Measurements from ENCODE around the gene BNC1. TPM values are rescaled to one million over a fixed set of nuclear protein-coding genes. Genes with fewer than 3 reads are reported as not detected.

Gene BNC1, protein sequence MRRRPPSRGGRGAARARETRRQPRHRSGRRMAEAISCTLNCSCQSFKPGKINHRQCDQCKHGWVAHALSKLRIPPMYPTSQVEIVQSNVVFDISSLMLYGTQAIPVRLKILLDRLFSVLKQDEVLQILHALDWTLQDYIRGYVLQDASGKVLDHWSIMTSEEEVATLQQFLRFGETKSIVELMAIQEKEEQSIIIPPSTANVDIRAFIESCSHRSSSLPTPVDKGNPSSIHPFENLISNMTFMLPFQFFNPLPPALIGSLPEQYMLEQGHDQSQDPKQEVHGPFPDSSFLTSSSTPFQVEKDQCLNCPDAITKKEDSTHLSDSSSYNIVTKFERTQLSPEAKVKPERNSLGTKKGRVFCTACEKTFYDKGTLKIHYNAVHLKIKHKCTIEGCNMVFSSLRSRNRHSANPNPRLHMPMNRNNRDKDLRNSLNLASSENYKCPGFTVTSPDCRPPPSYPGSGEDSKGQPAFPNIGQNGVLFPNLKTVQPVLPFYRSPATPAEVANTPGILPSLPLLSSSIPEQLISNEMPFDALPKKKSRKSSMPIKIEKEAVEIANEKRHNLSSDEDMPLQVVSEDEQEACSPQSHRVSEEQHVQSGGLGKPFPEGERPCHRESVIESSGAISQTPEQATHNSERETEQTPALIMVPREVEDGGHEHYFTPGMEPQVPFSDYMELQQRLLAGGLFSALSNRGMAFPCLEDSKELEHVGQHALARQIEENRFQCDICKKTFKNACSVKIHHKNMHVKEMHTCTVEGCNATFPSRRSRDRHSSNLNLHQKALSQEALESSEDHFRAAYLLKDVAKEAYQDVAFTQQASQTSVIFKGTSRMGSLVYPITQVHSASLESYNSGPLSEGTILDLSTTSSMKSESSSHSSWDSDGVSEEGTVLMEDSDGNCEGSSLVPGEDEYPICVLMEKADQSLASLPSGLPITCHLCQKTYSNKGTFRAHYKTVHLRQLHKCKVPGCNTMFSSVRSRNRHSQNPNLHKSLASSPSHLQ
- total RNA-seq = not detected

DNA sequence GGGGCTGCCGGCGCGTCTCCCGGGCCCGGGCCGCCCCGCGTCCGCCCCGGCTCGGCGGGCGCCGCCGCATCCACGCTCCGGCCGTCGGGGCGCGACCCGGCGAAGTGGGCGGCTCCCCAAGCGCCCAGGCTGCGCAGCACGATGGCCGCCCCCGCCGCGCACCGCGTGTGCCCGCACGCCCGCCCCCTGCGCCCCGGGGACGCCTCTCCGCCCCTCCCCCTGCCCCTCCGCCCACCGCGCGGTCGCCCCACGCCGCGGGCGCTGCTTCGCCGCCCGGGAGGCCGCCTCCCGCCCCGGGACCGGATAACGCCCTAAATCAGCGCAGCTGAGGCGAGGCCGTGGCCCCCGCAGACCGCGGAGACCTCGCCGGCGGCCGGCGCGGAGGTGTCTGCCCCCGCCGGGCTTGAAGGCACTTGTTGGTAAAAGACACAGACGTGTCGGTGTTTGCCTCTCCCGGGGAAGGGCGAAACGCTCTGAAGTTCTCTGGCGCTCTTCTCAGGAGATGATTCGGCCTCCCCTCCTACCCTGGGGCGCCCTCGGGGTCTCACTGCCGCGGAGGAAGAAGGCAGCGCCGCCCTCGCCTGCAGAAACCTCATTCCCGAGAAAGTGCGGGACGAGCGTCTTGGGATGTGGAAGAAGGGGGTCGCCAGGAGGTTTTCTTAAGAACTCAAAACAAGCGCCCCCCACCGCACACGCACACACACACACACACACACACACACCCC is at the start of gene BNC1:
Gene BNC1, minus strand, starts transcription at position 106 of the 725 bp plus-strand sequence. Its CDS starts 36 bp downstream, at position 70.
- Mint-ChIP-seq H3K27ac (no peak within 1 kb of the TSS), H3K4me1 (peaks cover 3% of the 10 kb centered on the region), H3K36me3 (ENCODE audit: low read depth) (no peaks in the 10 kb centered on the region), H3K27me3 (peaks cover 67% of the 10 kb centered on the region), H3K4me3 (no peak within 1 kb of the TSS), H3K9me3 (no peaks in the 10 kb centered on the region)
- ChIA-PET POLR2A (no interaction called here), CTCF (no interaction called here)
- no peak for DNase-seq

DNA sequence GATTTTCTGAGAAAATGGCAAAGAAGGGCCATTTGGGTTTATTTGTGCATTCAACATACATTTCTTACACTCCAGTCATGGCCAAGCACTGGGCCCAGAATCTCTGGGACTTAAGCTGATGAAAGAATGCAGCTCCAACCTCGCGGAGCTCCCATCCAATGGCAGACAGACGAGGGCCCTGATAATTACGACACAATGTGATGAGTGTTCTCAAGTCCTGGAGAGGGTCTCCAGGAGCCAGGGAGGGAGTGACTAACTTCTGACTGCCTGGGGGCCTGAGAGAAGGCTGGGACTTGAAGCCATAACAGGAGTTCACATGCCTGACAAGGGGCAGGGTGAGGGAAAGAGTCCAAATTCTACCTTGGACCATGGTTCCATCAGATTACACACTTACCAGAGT is 42.6 kb upstream of the BNC1 start:
- CTCF ChIA-PET = no interaction called here
- POLR2A ChIA-PET = no interaction called here
- Mint-ChIP-seq H3K27me3 (no peaks in the 10 kb centered on the region), H3K9me3 (no peaks in the 10 kb centered on the region), H3K4me3 (no peak overlapping the region), H3K27ac (no peak overlapping the region), H3K4me1 (no peaks in the 10 kb centered on the region), H3K36me3 (ENCODE audit: low read depth) (no peaks in the 10 kb centered on the region)
- no peak for DNase-seq

DNA sequence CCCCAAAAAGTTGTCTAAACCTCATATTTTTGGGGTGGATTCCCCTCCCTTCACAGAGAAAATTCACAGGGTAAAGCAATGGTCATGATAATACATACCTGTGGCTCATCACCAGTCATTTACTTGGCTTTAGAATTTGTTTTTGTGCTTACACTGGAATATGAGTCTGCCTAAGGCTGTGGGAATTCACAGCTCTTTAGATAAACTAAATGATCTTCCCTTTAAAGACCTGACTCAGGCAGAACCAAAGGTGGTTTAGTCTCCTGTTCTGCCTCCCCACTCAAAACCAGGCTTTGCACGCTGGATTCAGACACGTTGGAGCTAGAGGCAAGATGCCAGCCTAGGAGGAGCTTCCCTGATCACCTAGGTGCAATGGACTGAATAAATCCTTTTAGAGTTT is 40.3 kb upstream of the BNC1 start:
- POLR2A ChIA-PET = no interaction called here
- H3K27ac Mint-ChIP-seq = no peak overlapping the region
- CTCF ChIA-PET = no interaction called here
- H3K9me3 Mint-ChIP-seq = no peaks in the 10 kb centered on the region
- H3K36me3 Mint-ChIP-seq (ENCODE audit: low read depth) = no peaks in the 10 kb centered on the region
- H3K27me3 Mint-ChIP-seq = no peaks in the 10 kb centered on the region
- DNase-seq = no peak
- H3K4me1 Mint-ChIP-seq = no peaks in the 10 kb centered on the region
- H3K4me3 Mint-ChIP-seq = no peak overlapping the region

DNA sequence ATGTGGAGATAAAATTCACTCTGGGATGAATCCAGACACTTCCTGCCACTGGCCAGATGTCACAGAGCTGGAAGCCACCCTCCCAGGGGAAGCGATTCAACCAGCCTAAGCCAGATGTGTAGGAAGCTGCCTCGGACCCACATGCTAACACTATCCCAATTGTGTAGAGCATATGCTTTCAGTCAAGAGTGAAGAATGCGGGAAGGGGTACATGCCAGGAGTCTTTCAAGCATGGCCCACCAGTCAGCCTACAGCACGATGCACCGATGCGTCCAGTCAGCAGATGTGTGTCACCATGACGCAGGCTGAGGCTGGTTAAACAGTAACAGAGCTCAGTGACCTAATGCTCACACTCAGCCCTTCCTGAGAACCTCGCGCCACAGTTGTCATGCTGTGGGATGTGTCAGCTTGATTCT is 38.8 kb upstream of the BNC1 start:
- ChIA-PET CTCF (no interaction called here), POLR2A (no interaction called here)
- no peak for DNase-seq
- Mint-ChIP-seq H3K4me1 (no peaks in the 10 kb centered on the region), H3K4me3 (no peak overlapping the region), H3K27ac (no peak overlapping the region), H3K36me3 (ENCODE audit: low read depth) (no peaks in the 10 kb centered on the region), H3K27me3 (no peaks in the 10 kb centered on the region), H3K9me3 (no peaks in the 10 kb centered on the region)

DNA sequence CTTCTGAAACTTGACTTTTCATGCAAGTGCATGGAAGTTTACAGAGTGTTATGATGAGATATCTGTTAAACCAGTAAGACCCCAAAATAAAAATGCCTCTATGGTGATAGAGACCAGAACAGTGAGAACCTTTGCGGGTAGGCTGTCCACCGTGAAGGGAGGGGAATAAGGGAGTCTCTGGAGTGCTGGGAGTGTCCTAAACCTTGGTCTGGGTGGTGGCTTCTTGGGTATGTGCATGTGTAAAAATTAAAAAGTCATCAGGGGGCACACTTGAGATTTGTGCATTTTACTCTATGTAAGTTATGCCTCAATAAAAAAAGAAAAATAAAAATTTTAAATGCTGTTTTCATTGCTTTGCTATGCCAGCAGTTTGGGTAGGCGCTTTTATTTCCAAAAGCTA is 38.2 kb upstream of the BNC1 start:
- H3K4me1 Mint-ChIP-seq = no peaks in the 10 kb centered on the region
- H3K4me3 Mint-ChIP-seq = no peak overlapping the region
- ChIA-PET CTCF (no interaction called here), POLR2A (no interaction called here)
- no peaks in the 10 kb centered on the region for H3K36me3 Mint-ChIP-seq (ENCODE audit: low read depth)
- H3K9me3 Mint-ChIP-seq = no peaks in the 10 kb centered on the region
- no peak for DNase-seq
- H3K27ac Mint-ChIP-seq = no peak overlapping the region
- H3K27me3 Mint-ChIP-seq = no peaks in the 10 kb centered on the region

DNA sequence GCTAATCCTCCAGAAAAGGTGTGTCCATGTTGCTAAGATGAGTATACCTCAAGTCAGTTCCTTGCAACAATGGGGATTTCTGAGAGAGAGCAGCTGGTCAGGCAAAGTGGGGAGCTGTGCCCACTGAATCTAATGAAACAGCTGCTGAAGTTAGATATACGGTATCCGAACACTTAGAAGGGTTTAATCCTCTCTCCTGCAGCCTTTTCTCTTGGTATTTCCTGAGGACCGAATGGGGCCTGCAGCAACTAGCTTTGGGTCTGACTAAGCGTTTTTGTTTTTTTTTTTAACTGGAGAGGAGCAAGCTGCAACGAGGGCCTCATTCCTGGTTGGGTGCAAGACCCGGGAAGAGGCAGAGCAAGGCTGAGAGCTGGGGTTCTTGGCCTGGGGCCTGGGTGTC is 37.6 kb upstream of the BNC1 start:
- H3K27me3 Mint-ChIP-seq = no peaks in the 10 kb centered on the region
- H3K36me3 Mint-ChIP-seq (ENCODE audit: low read depth) = no peaks in the 10 kb centered on the region
- no peaks in the 10 kb centered on the region for H3K9me3 Mint-ChIP-seq
- H3K4me1 Mint-ChIP-seq = no peaks in the 10 kb centered on the region
- DNase-seq = no peak
- ChIA-PET CTCF (interaction anchor here (0.5 kb wide), 1 partner anchor 122 kb away, joined by 3 read pairs; no protein-coding TSS in a partner anchor), POLR2A (no interaction called here)
- H3K4me3 Mint-ChIP-seq = no peak overlapping the region
- H3K27ac Mint-ChIP-seq = no peak overlapping the region

DNA sequence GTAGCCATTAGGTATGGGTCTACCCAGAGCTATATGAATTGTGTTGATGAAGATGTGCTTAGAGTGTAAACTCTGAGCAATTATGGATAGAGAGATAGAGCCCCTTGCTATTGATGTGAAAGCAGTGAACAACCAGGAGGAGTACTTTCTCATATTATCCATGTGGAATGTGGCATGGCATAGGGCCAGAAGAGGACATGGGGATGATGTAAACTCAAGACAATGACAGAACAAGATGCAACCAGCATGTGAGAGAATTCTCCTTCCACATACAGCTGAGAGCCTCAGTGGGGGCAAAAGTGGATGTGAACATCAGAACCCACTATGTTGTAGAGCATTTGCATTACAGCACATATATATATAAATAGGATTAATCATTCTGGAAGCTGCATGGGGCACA is 36.4 kb upstream of the BNC1 start:
- peaks cover 3% of the 10 kb centered on the region for H3K27me3 Mint-ChIP-seq
- CTCF ChIA-PET = no interaction called here
- H3K9me3 Mint-ChIP-seq = no peaks in the 10 kb centered on the region
- DNase-seq = no peak
- no peak overlapping the region for H3K4me3 Mint-ChIP-seq
- POLR2A ChIA-PET = no interaction called here
- no peak overlapping the region for H3K27ac Mint-ChIP-seq
- H3K36me3 Mint-ChIP-seq (ENCODE audit: low read depth) = no peaks in the 10 kb centered on the region
- no peaks in the 10 kb centered on the region for H3K4me1 Mint-ChIP-seq

DNA sequence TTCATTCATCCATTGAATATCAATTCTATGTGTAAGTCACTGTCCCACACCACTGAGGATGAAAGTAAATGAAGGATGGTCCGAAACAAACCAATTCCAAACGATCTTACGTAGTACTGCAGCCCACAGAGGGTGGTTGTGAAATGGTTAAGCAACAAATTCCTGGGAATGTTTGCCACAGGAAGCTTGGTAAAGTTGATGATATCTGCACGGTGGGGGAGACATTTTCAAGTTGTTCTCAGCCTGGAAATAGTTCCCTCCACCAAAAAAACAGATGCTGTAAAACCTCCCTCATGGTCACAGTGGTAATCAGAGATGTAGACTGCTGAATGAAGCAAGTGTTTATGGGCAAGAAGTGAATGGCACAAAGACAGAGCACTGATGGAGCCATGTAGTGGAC is 35.9 kb upstream of the BNC1 start:
- Mint-ChIP-seq H3K27ac (no peak overlapping the region), H3K27me3 (peaks cover 3% of the 10 kb centered on the region), H3K9me3 (no peaks in the 10 kb centered on the region), H3K4me1 (no peaks in the 10 kb centered on the region), H3K36me3 (ENCODE audit: low read depth) (no peaks in the 10 kb centered on the region), H3K4me3 (no peak overlapping the region)
- ChIA-PET CTCF (interaction anchor here (1.0 kb wide), 1 partner anchor 10 kb away, joined by 3 read pairs; no protein-coding TSS in a partner anchor), POLR2A (no interaction called here)
- DNase-seq = no peak

DNA sequence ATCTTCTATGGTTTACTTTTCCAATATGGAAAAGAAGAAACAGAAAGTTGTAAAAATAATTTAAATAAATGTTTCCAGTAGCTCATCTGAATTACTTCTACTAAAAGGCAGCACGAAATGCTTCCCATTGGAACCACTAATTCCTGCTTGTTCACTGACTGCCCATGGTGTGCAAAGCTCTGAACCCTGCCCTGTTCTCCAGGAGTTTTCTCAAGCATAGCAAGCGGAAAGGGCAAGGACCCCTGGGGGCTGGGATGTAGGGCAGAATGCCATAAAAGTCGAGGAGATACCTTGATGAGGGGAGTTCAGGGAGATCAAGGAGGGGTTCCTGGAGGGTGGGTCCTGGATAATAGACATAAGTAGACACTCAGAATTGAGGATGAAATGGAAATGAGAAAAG is 35.3 kb upstream of the BNC1 start:
- Mint-ChIP-seq H3K4me1 (no peaks in the 10 kb centered on the region), H3K4me3 (no peak overlapping the region), H3K27ac (no peak overlapping the region), H3K36me3 (ENCODE audit: low read depth) (no peaks in the 10 kb centered on the region), H3K9me3 (no peaks in the 10 kb centered on the region), H3K27me3 (peaks cover 3% of the 10 kb centered on the region)
- POLR2A ChIA-PET = no interaction called here
- no peak for DNase-seq
- CTCF ChIA-PET = interaction anchor here (1.0 kb wide), 1 partner anchor 10 kb away, joined by 3 read pairs; no protein-coding TSS in a partner anchor

DNA sequence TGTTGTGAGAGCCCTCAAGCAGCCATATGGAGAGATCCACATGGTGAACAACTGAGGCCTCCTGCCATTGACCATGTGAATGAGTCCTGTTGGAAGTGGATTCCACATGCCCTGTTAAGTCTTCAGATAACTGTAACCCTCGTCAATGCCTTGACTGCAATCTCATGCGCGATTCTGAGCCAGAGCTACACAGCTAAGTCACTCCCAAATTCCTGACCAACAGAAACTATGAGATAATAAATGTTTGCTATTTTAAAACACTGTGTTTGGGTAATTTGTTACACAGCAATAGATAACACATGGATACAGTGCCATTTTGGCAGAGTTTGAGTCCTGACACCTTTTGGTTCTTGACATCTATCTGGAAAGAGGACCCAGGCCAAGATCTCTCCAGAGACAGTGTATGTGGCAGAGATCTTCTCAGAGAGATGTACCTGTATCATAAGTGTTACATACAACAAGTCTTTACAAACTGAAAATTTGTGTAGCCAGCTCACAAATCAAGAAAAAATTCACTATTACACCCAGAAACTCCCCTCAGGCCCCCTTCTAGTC is 34.5 kb upstream of the BNC1 start:
- Mint-ChIP-seq H3K36me3 (ENCODE audit: low read depth) (no peaks in the 10 kb centered on the region), H3K27ac (no peak overlapping the region), H3K9me3 (no peaks in the 10 kb centered on the region), H3K4me3 (no peak overlapping the region), H3K27me3 (peaks cover 3% of the 10 kb centered on the region), H3K4me1 (no peaks in the 10 kb centered on the region)
- CTCF ChIA-PET = no interaction called here
- POLR2A ChIA-PET = no interaction called here
- no peak for DNase-seq

DNA sequence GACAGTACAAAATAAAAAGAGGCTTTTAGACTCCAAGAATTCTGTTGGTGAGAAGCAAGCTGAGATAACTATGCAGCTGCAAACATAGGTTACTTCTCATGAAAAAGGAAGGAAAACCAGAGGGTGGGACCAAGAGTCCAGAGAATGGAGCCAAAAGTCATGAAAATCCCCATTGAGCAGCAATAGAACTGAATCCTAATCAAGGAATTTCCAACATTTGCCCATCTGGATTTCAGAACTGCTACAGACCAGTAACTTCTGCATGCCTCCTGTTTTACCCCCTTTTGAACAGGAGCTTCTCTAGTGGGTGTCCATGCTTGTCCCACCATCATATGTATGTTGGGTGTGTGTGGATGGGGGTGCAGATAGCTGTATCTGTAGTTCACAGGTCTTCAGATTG is 33.6 kb upstream of the BNC1 start:
- ChIA-PET CTCF (no interaction called here), POLR2A (no interaction called here)
- Mint-ChIP-seq H3K27me3 (peaks cover 3% of the 10 kb centered on the region), H3K36me3 (ENCODE audit: low read depth) (no peaks in the 10 kb centered on the region), H3K27ac (no peak overlapping the region), H3K4me1 (no peaks in the 10 kb centered on the region), H3K4me3 (no peak overlapping the region), H3K9me3 (no peaks in the 10 kb centered on the region)
- no peak for DNase-seq

DNA sequence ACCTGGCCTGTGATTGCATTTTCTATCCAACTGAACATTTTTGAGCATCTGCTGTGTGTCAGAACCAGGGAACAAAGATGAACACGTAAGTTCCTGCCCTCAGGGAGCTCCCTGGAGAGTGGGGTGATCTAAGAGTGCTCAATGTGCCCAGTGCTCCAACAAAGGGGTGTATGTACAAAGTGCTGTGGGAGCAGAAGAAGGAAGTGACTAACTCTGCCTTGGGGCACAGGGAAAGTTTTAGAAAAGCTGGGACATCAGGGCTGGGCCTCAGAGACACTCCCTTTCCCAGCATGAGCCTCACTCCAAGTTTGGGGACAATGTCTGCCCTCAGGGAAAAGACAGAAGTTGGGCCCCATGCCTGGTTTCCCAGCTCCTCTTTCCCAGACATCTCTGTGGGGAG is 27.6 kb upstream of the BNC1 start:
- Mint-ChIP-seq H3K4me1 (no peaks in the 10 kb centered on the region), H3K36me3 (ENCODE audit: low read depth) (no peaks in the 10 kb centered on the region), H3K4me3 (no peak overlapping the region), H3K9me3 (no peaks in the 10 kb centered on the region), H3K27me3 (peaks cover 7% of the 10 kb centered on the region), H3K27ac (no peak overlapping the region)
- POLR2A ChIA-PET = no interaction called here
- CTCF ChIA-PET = no interaction called here
- DNase-seq = no peak
